H1 (cell line): Measurements from ENCODE around the gene ZDHHC16. TPM values are rescaled to one million over a fixed set of nuclear protein-coding genes. Genes with fewer than 3 reads are reported as not detected.

Source experiments
- ATF2 ChIP-seq: IDR thresholded peaks from 2 replicates; pipeline ENCODE4 v1.6.1; 2012; ENCODE audit warnings: low read length, inconsistent platforms
- BACH1 ChIP-seq: IDR thresholded peaks from 2 replicates; pipeline ENCODE4 v1.6.1; 2012; ENCODE audit warnings: low read length, improper control_type of control experiment
- CBX5 ChIP-seq: fragments of 300-800, 300-1000 bp; sonication (generic); IDR thresholded peaks from 2 replicates; pipeline ENCODE4 v1.7.1; 2016; ENCODE audit warnings: antibody characterized with exemption, low read length, low read depth
- CHD1 ChIP-seq: IDR thresholded peaks from 2 replicates; pipeline ENCODE4 v1.6.1; 2012; ENCODE audit warnings: low read depth, low read length, improper control_type of control experiment
- CREB1 ChIP-seq: IDR thresholded peaks from 2 replicates; pipeline ENCODE4 v1.6.1; 2012; ENCODE audit warnings: inconsistent platforms
- EZH2 ChIP-seq: fragments of 200-600 bp; sonication (generic); IDR thresholded peaks from 2 replicates; pipeline ENCODE4 v1.7.1; 2012; ENCODE audit warnings: low read depth, mild to moderate bottlenecking, moderate library complexity, low read length, inconsistent platforms; ENCODE audit not compliant: severe bottlenecking
- FOSL1 ChIP-seq: IDR thresholded peaks from 2 replicates; pipeline ENCODE4 v1.6.1; 2011; ENCODE audit warnings: mild to moderate bottlenecking, low read depth, low read length, moderate library complexity; ENCODE audit not compliant: insufficient read depth
- GABPA ChIP-seq: IDR thresholded peaks from 2 replicates; pipeline ENCODE4 v1.6.1; 2011; ENCODE audit warnings: mild to moderate bottlenecking, low read length, moderate library complexity, borderline replicate concordance; ENCODE audit not compliant: insufficient read depth
- HDAC6 ChIP-seq: IDR thresholded peaks from one replicate; pipeline ENCODE4 v1.7.1; 2012; ENCODE audit warnings: low read depth, mild to moderate bottlenecking, inconsistent platforms, low read length, moderate library complexity
- JUND ChIP-seq: IDR thresholded peaks from 2 replicates; pipeline ENCODE4 v1.6.1; 2011; ENCODE audit warnings: mild to moderate bottlenecking, improper control_type of control experiment, low read length
- KDM1A ChIP-seq: fragments of 200-600, 300-600 bp; sonication (generic); IDR thresholded peaks from 2 replicates; pipeline ENCODE4 v1.7.1; 2016; ENCODE audit warnings: mild to moderate bottlenecking, low read length, borderline replicate concordance
- KDM4A ChIP-seq: IDR thresholded peaks from one replicate; pipeline ENCODE4 v1.7.1; 2012; ENCODE audit warnings: low read depth, mild to moderate bottlenecking, moderate library complexity, low read length, inconsistent platforms; ENCODE audit not compliant: severe bottlenecking
- MAX ChIP-seq: IDR thresholded peaks from 2 replicates; pipeline ENCODE4 v1.6.1; 2012; ENCODE audit warnings: inconsistent platforms
- PHF8 ChIP-seq: fragments of 200-600 bp; sonication (generic); conservative IDR thresholded peaks from 2 replicates; pipeline ENCODE4 v1.7.1; 2012; ENCODE audit warnings: low read depth, mild to moderate bottlenecking, inconsistent platforms, low read length, moderate library complexity
- RAD21 ChIP-seq, 2 experiments: IDR thresholded peaks in 1 of 2; conservative IDR thresholded peaks in 1 of 2; 2 replicates each; pipeline ENCODE4 v1.6.1; 2011; ENCODE audit warnings: low read depth in 2 of 2, low read length in 2 of 2, improper control_type of control experiment in 1 of 2, inconsistent platforms in 1 of 2, mild to moderate bottlenecking in 1 of 2, moderate library complexity in 1 of 2
- SIN3A ChIP-seq, 2 experiments: IDR thresholded peaks in 1 of 2; conservative IDR thresholded peaks in 1 of 2; 2 replicates each; pipeline ENCODE4 v1.6.1; 2011 to 2012; ENCODE audit warnings: low read length in 2 of 2, improper control_type of control experiment in 1 of 2, low read depth in 1 of 2, mild to moderate bottlenecking in 1 of 2
- SIRT6 ChIP-seq: IDR thresholded peaks from one replicate; pipeline ENCODE4 v1.7.1; 2012; ENCODE audit warnings: low read length, inconsistent platforms
- SRF ChIP-seq: IDR thresholded peaks from 2 replicates; pipeline ENCODE4 v1.6.1; 2011; ENCODE audit warnings: mild to moderate bottlenecking, low read depth, low read length, moderate library complexity
- TAF1 ChIP-seq: IDR thresholded peaks from 2 replicates; pipeline ENCODE4 v1.6.1; 2011; ENCODE audit warnings: mild to moderate bottlenecking, low read depth, low read length
- TEAD4 ChIP-seq: IDR thresholded peaks from 2 replicates; pipeline ENCODE4 v1.6.1; 2012; ENCODE audit warnings: low read depth, low read length, inconsistent platforms, mixed read lengths
- USF2 ChIP-seq: IDR thresholded peaks from 2 replicates; pipeline ENCODE4 v1.6.1; 2011; ENCODE audit warnings: low read length, improper control_type of control experiment
- polyA plus RNA-seq, 7 experiments: library from polyadenylated mRNA; depleted of rRNA in 3 of 7; stranded (reverse) in 5 of 7; unstranded in 2 of 7; fragments of >200 nt in 5 of 7; fragments of 200-250 nt in 2 of 7; gene quantifications; 1 replicate in 5 of 7; 2 replicates in 1 of 7; 4 replicates in 1 of 7; pipeline versions ENCODE4 v1.2.1 to v1.2.3, GENCODE V29; 2011 to 2013; ENCODE audit warnings: missing spikeins in 2 of 7, mixed read lengths in 2 of 7
- total RNA-seq: library from RNA; stranded (reverse); fragmentation: NEBNext Ultra II Directional; extraction: Animal tissue kit (Norgen Biotek cat#: 25700); gene quantifications from 2 replicates; pipeline ENCODE4 v1.2.1, GENCODE V29; 2021

Gene ZDHHC16
- total and polyA plus RNA-seq, 2 of the 8 experiments (the other 6 are each of a cell fraction or from before 2014, with no cell fraction given) = 45.9 to 108 TPM

DNA sequence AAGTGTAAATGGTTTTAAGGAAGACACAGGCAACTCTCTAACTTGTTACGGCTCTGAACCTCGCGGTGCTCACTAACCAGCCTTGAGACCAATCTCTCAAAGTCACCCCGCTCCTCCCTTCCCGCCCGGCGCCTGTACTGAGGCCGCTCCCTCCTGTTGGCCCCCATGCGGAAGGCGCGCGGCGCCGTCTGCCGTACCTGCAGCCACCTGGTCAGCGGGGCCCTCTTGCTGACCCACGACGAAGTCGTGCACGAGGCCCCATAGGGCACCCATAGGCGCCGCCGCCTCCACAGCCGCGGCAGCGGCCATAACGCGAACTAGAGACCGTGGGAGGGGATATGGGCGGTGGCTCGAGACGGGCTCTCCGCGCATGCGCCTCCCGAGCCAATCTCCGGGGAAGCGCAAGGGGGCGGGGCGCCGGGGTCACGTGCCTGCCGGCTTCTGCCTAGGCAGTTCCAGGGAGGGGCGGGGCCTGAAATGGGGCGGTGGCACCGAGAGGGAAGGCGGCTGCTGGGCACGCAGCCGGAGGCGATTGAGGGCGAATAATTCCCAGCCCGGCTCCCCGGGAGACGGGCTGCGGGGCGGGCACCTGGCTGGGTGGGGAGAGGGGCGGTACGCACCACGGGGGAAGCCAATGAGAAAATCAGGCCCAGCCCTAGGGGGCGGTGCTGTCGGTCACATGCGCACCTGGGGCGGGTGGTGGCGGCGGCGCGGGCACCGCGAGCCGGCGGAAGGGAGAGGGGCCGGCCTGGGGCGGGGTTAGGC is 52.3 kb downstream of the ZDHHC16 start, which contains the start of gene MMS19 (continued):
- TF ChIP-seq BACH1 (no peak), SRF (no peak), EZH2 (no peak), PHF8 (peak; percentile 95), TEAD4 (no peak), ATF2 (no peak), KDM1A (no peak), TAF1 (peak; percentile 59), SIN3A (conservative IDR thresholded peaks at IDR 0.05 in 1 of 2, IDR thresholded peaks at IDR 0.05 in 1 of 2; ENCODE audit: low read depth in 1 of 2, low read length in 2 of 2) (no peak; a peak in 2 of 4 replicates), HDAC6 (no peak), CHD1 (no peak), CREB1 (no peak; the same call in 1 of the 2 replicates), RAD21 (IDR thresholded peaks at IDR 0.05 in 1 of 2, conservative IDR thresholded peaks at IDR 0.05 in 1 of 2; ENCODE audit: low read depth in 2 of 2, low read length in 2 of 2) (no peak), CBX5 (no peak), SIRT6 (no peak), GABPA (no peak), FOSL1 (no peak), KDM4A (peak; percentile 31), USF2 (peak; percentile 91), JUND (no peak), MAX (peak; percentile 32; the same call in 1 of the 2 replicates)
